ENCODE measurements around the gene ATRAID. TPM values are rescaled to one million over a fixed set of nuclear protein-coding genes. Genes with fewer than 3 reads are reported as not detected.

Gene ATRAID
- total RNA-seq, 2 donors from 2014 or later = 80.5 to 87.3 TPM

GRCh38 chr2:27265536-27265870, 53.7 kb downstream of the ATRAID start:
- H3K4me1 Mint-ChIP-seq (ENCODE audit: low read depth) = peaks cover 25% of the 10 kb centered on the region
- no peak overlapping the region for H3K27ac Mint-ChIP-seq
- no peaks in the 10 kb centered on the region for H3K9me3 Mint-ChIP-seq
- peak overlapping the region; percentile 44 to 49 for H3K4me3 Mint-ChIP-seq
- ATAC-seq (replicated peaks in 1 of 2) (no peak), DNase-seq (no peak)
- H3K36me3 Mint-ChIP-seq (ENCODE audit: insufficient read depth in 2 of 2) = peaks cover 2 to 5% of the 10 kb centered on the region in 2 donors
- peaks cover 24% of the 10 kb centered on the region for H3K27me3 Mint-ChIP-seq (ENCODE audit: low read depth)

Other genes with a start within 250 kb of the ATRAID start
- gene MAPRE3, start 241.4 kb upstream of the ATRAID start, total RNA-seq = 1 to 10 TPM; 4.8 to 5.3 TPM
- 10 to 100 TPM; 50.5 to 53.6 TPM for gene TMEM214, start 179.1 kb upstream of the ATRAID start, total RNA-seq
- gene AGBL5, start 160.4 kb upstream of the ATRAID start, total RNA-seq = 10 to 100 TPM; 12.1 to 16.1 TPM
- 100 to 1,000 TPM; 238 to 260 TPM for gene OST4, start 140.4 kb upstream of the ATRAID start, total RNA-seq
- gene EMILIN1, start 133.4 kb upstream of the ATRAID start, total RNA-seq = 1 to 10 TPM in 1 of 2 donors, under 1 TPM in 1; 0.36 to 1.0 TPM
- 10 to 100 TPM; 11.9 to 12.9 TPM for gene KHK, start 125.3 kb upstream of the ATRAID start, total RNA-seq
- 1 to 10 TPM in 1 of 2 donors, under 1 TPM in 1; 0.81 to 2.4 TPM for gene CGREF1, start 92.9 kb upstream of the ATRAID start, total RNA-seq
- gene ABHD1, start 88.2 kb upstream of the ATRAID start, total RNA-seq = under 1 TPM; 0.34 to 0.72 TPM
- gene PREB, start 77.4 kb upstream of the ATRAID start, total RNA-seq = 10 to 100 TPM; 35.5 to 41.1 TPM
- not detected for gene PRR30, start 72.6 kb upstream of the ATRAID start, total RNA-seq
- not detected for gene TCF23, start 63.0 kb upstream of the ATRAID start, total RNA-seq
- gene SLC5A6, start 227 bp downstream of the ATRAID start, total RNA-seq = 10 to 100 TPM; 38.8 to 39.2 TPM
- 10 to 100 TPM; 53.6 to 64.5 TPM for gene CAD, start 5.3 kb downstream of the ATRAID start, total RNA-seq
- gene SLC30A3, start 51.0 kb downstream of the ATRAID start, total RNA-seq = 1 to 10 TPM; 1.5 to 2.3 TPM
- under 1 TPM in 1 of 2 donors, not detected in 1; 0.31 TPM for gene DNAJC5G, start 63.4 kb downstream of the ATRAID start, total RNA-seq
- gene TRIM54, start 70.4 kb downstream of the ATRAID start, total RNA-seq = under 1 TPM in 1 of 2 donors, not detected in 1; 0.36 TPM
- gene UCN, start 96.4 kb downstream of the ATRAID start, total RNA-seq = 1 to 10 TPM; 4.9 to 7.6 TPM
- gene MPV17, start 111.1 kb downstream of the ATRAID start, total RNA-seq = 10 to 100 TPM; 73.2 to 93.0 TPM
- gene GTF3C2, start 144.7 kb downstream of the ATRAID start, total RNA-seq = 10 to 100 TPM; 56.6 to 58.7 TPM
- gene EIF2B4, start 158.3 kb downstream of the ATRAID start, total RNA-seq = 10 to 100 TPM; 30.0 to 42.7 TPM
- gene SNX17, start 158.6 kb downstream of the ATRAID start, total RNA-seq = 10 to 100 TPM; 66.1 to 70.7 TPM
- gene ZNF513, start 168.7 kb downstream of the ATRAID start, total RNA-seq = 10 to 100 TPM; 15.7 to 15.9 TPM
- gene PPM1G, start 197.6 kb downstream of the ATRAID start, total RNA-seq = 100 to 1,000 TPM; 122 to 132 TPM
- gene NRBP1, start 216.6 kb downstream of the ATRAID start, total RNA-seq = 10 to 100 TPM; 79.7 to 96.3 TPM
- 10 to 100 TPM; 13.4 to 14.6 TPM for gene KRTCAP3, start 230.3 kb downstream of the ATRAID start, total RNA-seq

All from activated T-cell treated with anti-CD3 and anti-CD28 coated beads, Interleukin-2, amount 50 U/mL, for 72 hours (primary cell).